Psoas muscle (tissue), 8 donors: Measurements from ENCODE around the gene KIAA1217. TPM values are rescaled to one million over a fixed set of nuclear protein-coding genes. Genes with fewer than 3 reads are reported as not detected.

ENCODE experiments used
- ATAC-seq, 4 donors: fragments of 200-7000 bp; cut with Tn5 transposase; one replicate each; pipeline ENCODE4 v1.9.1; 2020; ENCODE audit warnings: moderate library complexity in 3 of 4, mild to moderate bottlenecking in 2 of 4
- DNase-seq, 2 donors: peaks; one replicate each; pipeline ENCODE4 v3.0.0-alpha.2; 2020
- H3K27ac ChIP-seq: fragments of 200-600 bp; one replicate; pipeline ENCODE4 v1.8.0; 2022
- H3K27me3 ChIP-seq, 3 donors: fragments of 200-600 bp in 1 of 3; one replicate each; pipeline versions ENCODE4 v1.6.1 to v1.8.0; 2013 to 2022; ENCODE audit warnings: low read length in 2 of 3, mild to moderate bottlenecking in 2 of 3, moderate library complexity in 1 of 3; ENCODE audit not compliant: insufficient read depth in 3 of 3
- H3K36me3 ChIP-seq, 2 donors: fragments of 200-600 bp in 1 of 2; one replicate each; pipeline versions ENCODE4 v1.6.1 to v1.8.0; 2013 to 2022; ENCODE audit warnings: low read depth in 1 of 2, mild to moderate bottlenecking in 1 of 2, moderate library complexity in 1 of 2; ENCODE audit not compliant: insufficient read depth in 1 of 2
- H3K4me1 ChIP-seq: fragments of 200-600 bp; one replicate; pipeline ENCODE4 v1.8.0; 2022
- H3K4me3 ChIP-seq: fragments of 200-600 bp; one replicate; pipeline ENCODE4 v1.8.0; 2022; ENCODE audit warnings: mild to moderate bottlenecking
- H3K9me3 ChIP-seq: fragments of 200-600 bp; one replicate; pipeline ENCODE4 v1.8.0; 2022
- WGBS, 3 donors: extraction: QIAGEN DNeasy Blood & Tissue Kit; methylation state at CpG; one replicate each; pipeline versions ENCODE4 v1.1.6 to v1.1.7; 2013; 5-methylcytosine and 5-hydroxymethylcytosine counted together
- intact Hi-C, 2 donors: fragments of 100-400 bp; cut with DNase I; formaldehyde crosslinking; loops; one replicate each; pipeline versions ENCODE4 v1.11.0 to v1.14.2; 2022
- polyA plus RNA-seq, 3 donors: library from polyadenylated mRNA; stranded (reverse); fragments of 200-250 nt; gene quantifications; one replicate each; pipeline ENCODE4 v1.2.3, GENCODE V29; 2013
- total RNA-seq, 4 donors: library from RNA; stranded (reverse); fragmentation: NEBNext Ultra II Directional in 2 of 4; extraction: Animal tissue kit (Norgen Biotek cat#: 25700) in 2 of 4; gene quantifications; one replicate each; pipeline versions ENCODE4 v1.2.1 to v1.2.4, GENCODE V29; 2021 to 2023
- TF ChIP-seq, protein P1 (sequence below): fragments of 200-600 bp; IDR thresholded peaks from one replicate; pipeline ENCODE4 v1.8.0; 2022; ENCODE audit warnings: antibody characterized with exemption
- donor health status: healthy with polysubstance abuse.
- donor health status: DM: no; HTN: no; CAD: no; lungs with moderate emphysema.
- donor health status: Bipolar disorder and iron deficiency.
- donor health status: healthy.
- donor health status: DM: yes; HTN: yes; CAD: no.
- donor health status: DM: no; HTN: no; CAD: no.
- donor health status: DM: no; HTN: no; CAD: no.
- donor health status: DM: yes; HTN: yes; CAD: no.

Gene KIAA1217
- total and polyA plus RNA-seq, 7 donors: 8.9 to 169 (median 65.9) TPM

DNA sequence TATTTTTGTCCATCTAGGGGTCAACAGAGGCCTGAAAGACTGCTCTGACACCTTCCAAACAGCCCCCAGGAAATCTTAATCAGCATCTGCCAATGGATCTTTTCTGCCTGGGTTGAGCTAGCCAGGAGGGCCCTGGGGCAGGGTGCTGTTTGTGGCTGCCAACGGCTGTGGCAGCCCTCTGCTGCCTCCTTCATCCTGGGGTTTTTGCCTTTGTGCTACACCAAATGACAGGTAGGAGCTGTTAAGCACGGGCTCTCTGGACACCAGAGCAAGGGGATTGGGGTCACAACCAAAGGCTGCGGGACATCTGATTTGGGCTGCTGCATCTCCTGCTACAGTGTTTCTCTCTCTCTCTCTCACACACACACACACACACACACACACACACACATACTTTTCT, 2.0 kb upstream of the KIAA1217 start:
- ATAC-seq: no peak
- Histone ChIP-seq H3K4me3 (no peak overlapping the region), H3K36me3 (no peaks in the 10 kb centered on the region), H3K9me3 (no peaks in the 10 kb centered on the region), H3K27ac (peak overlapping the region; percentile 93), H3K4me1 (peaks cover 45% of the 10 kb centered on the region), H3K27me3 (no peaks in the 10 kb centered on the region)
- TF ChIP-seq, protein P1, sequence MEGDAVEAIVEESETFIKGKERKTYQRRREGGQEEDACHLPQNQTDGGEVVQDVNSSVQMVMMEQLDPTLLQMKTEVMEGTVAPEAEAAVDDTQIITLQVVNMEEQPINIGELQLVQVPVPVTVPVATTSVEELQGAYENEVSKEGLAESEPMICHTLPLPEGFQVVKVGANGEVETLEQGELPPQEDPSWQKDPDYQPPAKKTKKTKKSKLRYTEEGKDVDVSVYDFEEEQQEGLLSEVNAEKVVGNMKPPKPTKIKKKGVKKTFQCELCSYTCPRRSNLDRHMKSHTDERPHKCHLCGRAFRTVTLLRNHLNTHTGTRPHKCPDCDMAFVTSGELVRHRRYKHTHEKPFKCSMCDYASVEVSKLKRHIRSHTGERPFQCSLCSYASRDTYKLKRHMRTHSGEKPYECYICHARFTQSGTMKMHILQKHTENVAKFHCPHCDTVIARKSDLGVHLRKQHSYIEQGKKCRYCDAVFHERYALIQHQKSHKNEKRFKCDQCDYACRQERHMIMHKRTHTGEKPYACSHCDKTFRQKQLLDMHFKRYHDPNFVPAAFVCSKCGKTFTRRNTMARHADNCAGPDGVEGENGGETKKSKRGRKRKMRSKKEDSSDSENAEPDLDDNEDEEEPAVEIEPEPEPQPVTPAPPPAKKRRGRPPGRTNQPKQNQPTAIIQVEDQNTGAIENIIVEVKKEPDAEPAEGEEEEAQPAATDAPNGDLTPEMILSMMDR: no peak
- 48 to 59% (median 51%) methylated on average over 3 of the region's 3 CpGs for WGBS, 3 donors
- no peak for DNase-seq
- intact Hi-C loops: no loop called here

DNA sequence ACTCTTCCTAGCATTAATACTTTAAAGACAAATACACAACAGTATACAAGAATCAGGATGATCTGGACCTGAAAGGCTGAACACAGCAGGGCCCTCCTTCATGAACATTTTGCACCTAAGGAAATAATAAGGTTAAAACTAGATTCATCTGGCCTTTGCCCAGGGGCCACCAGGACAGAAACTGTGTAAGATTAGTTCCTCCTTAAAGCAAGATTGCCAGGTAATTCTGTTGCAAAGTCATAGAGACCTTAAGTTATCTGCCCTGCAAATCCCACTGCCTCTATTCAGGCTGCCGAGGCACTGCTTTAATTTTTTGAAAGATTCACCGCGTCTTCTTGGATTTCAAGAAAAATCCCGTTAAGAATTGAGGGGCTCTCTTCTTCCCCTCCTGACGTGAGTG, 1.6 kb upstream of the KIAA1217 start:
- H3K9me3 ChIP-seq: no peaks in the 10 kb centered on the region
- H3K4me3 ChIP-seq: peak overlapping the region; percentile 67
- intact Hi-C loops: no loop called here
- peak overlapping the region; percentile 93 for H3K27ac ChIP-seq
- H3K27me3 ChIP-seq: no peaks in the 10 kb centered on the region
- ATAC-seq (no peak), DNase-seq (no peak)
- peaks cover 49% of the 10 kb centered on the region for H3K4me1 ChIP-seq
- H3K36me3 ChIP-seq: no peaks in the 10 kb centered on the region
- TF ChIP-seq, protein P1: no peak
- 30 to 42% (median 32%) methylated on average over 5 of the region's 5 CpGs for WGBS, 3 donors

DNA sequence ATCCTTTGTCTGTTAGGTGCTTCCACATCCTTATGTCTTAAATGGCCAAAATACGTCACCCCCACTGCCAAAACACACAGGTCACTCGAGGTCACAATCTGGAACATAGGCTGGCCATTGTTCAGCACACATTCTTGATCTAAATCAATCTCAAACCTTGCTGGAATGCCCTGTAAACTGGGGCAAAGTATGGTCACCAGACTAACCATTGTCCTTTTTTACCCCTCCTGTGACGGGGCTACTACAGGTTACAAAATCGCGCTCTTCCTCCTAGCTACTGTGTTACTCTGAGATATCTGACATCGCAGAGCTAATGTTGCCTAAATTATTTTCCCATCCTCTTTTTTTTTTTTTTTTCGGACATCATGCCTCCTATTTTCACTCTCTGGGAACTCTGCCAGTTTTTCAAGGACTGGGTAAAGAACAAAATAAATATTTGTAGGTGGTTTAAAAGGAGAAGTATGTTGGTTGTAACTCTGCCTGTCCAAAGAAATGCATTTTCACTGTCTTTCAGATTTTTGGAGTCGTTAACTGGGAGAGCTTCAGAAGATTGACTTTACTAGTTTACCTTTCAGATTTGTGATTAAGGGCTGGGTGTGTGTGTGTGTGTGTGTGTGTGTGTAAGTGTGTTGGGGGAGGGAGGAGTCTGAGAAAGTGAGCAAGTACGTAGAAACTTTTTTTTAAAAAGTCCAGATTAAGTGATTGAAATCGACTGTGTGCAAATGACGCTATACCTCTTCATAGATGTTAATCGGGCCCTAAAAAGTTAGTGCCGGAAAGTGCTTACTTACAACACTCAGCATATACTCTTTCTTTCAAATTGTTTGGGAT, 942 bp upstream of the KIAA1217 start:
- TF ChIP-seq, protein P1: no peak
- ATAC-seq (peak; percentile 16 to 56 (median 48)), DNase-seq (no peak)
- peaks cover 56% of the 10 kb centered on the region for H3K4me1 ChIP-seq
- H3K9me3 ChIP-seq: no peaks in the 10 kb centered on the region
- 8 to 20% (median 10%) methylated on average over 13 of the region's 13 CpGs for WGBS, 3 donors
- intact Hi-C loops: loop anchor here in 1 of 2 donors (2.0 kb wide), 1 partner anchor 175 kb away; no protein-coding TSS in a partner anchor
- H3K36me3 ChIP-seq: no peaks in the 10 kb centered on the region
- H3K4me3 ChIP-seq: peak overlapping the region; percentile 67
- H3K27me3 ChIP-seq: no peaks in the 10 kb centered on the region
- H3K27ac ChIP-seq: peak overlapping the region; percentile 93

DNA sequence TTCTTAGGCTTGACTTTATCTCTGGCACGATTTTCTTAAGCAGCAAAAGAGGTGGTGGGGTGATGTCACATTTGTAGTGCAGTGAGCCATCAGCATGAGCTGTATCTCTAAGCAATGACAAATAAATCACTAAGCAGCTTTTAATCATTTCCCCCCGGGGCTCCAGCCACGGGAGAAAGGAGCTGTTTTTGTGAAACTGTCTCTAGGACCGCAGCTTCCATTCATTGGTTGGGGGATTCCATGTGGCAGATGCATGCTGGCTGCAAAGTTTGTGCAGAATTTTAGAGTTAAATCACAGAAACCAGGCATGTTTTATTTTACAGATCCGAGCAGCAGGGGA, 464 bp downstream of the KIAA1217 start:
- H3K27ac ChIP-seq: peak overlapping the region; percentile 93
- peaks cover 60% of the 10 kb centered on the region for H3K4me1 ChIP-seq
- ATAC-seq (peak; percentile 16 to 64 (median 31)), DNase-seq (peak in 1 of 2 donors; percentile 30)
- intact Hi-C loops: loop anchor here in 1 of 2 donors (2.0 kb wide), 1 partner anchor 173 kb away; no protein-coding TSS in a partner anchor
- no peaks in the 10 kb centered on the region for H3K9me3 ChIP-seq
- TF ChIP-seq, protein P1: no peak
- H3K36me3 ChIP-seq: no peaks in the 10 kb centered on the region
- H3K27me3 ChIP-seq: no peaks in the 10 kb centered on the region
- WGBS, 3 donors: 0 to 3% (median 0%) methylated on average over 5 of the region's 5 CpGs
- H3K4me3 ChIP-seq: peak overlapping the region; percentile 67
